GM19023 (cell line): Measurements from ENCODE around the gene KCNQ1OT1.

Source experiments
- ATAC-seq: cut with Tn5 transposase; IDR thresholded peaks from one replicate; pipeline ENCODE4 v1.9.1; 2021; ENCODE audit warnings: mild to moderate bottlenecking, moderate library complexity; ENCODE audit not compliant: unreplicated experiment

KCNQ1OT1 gene

GRCh38 chr11:2699531-2700414 is at the start of gene KCNQ1OT1:
KCNQ1OT1 (minus strand) TSS chr11:2699994.
- peak; percentile 94 for ATAC-seq

- ATAC-seq, result no peak
Observed at GRCh38 chr11:2748814-2749554, 49.2 kb upstream of the KCNQ1OT1 start.

- ATAC-seq, result no peak
Observed at GRCh38 chr11:2748061-2748813, 48.4 kb upstream of the KCNQ1OT1 start.

GRCh38 chr11:2747248-2748027 is 47.6 kb upstream of the KCNQ1OT1 start:
- no peak for ATAC-seq

GRCh38 chr11:2746401-2747247 is 46.8 kb upstream of the KCNQ1OT1 start:
- ATAC-seq, result no peak

- no peak for ATAC-seq
Observed at GRCh38 chr11:2745511-2745910, 45.7 kb upstream of the KCNQ1OT1 start.

- ATAC-seq, result no peak
Observed at GRCh38 chr11:2744166-2744565, 44.4 kb upstream of the KCNQ1OT1 start.

GRCh38 chr11:2743427-2744110 is 43.8 kb upstream of the KCNQ1OT1 start:
- ATAC-seq, result no peak

GRCh38 chr11:2742611-2743426 is 43.0 kb upstream of the KCNQ1OT1 start:
- ATAC-seq, result no peak

- ATAC-seq, result no peak
Observed at GRCh38 chr11:2742201-2742600, 42.4 kb upstream of the KCNQ1OT1 start.

- ATAC-seq, result no peak
Observed at GRCh38 chr11:2741377-2742131, 41.8 kb upstream of the KCNQ1OT1 start.

- no peak for ATAC-seq
Observed at GRCh38 chr11:2741006-2741376, 41.2 kb upstream of the KCNQ1OT1 start.

GRCh38 chr11:2740275-2740940 is 40.6 kb upstream of the KCNQ1OT1 start:
- ATAC-seq, result no peak

GRCh38 chr11:2739531-2740274 is 39.9 kb upstream of the KCNQ1OT1 start:
- no peak for ATAC-seq

- ATAC-seq, result no peak
Observed at GRCh38 chr11:2738551-2739431, 39.0 kb upstream of the KCNQ1OT1 start.
